Measurements from ENCODE around the gene B4GALT2. TPM values are rescaled to one million over a fixed set of nuclear protein-coding genes. Genes with fewer than 3 reads are reported as not detected.
A peak's percentile ranks its signal among the peaks of the same experiment; 100 is the strongest.

Gene B4GALT2
- total and polyA plus RNA-seq, 2 of the 8 experiments (the other 6 are each of a cell fraction or from before 2014, with no cell fraction given): 56.5 to 121 TPM

DNA sequence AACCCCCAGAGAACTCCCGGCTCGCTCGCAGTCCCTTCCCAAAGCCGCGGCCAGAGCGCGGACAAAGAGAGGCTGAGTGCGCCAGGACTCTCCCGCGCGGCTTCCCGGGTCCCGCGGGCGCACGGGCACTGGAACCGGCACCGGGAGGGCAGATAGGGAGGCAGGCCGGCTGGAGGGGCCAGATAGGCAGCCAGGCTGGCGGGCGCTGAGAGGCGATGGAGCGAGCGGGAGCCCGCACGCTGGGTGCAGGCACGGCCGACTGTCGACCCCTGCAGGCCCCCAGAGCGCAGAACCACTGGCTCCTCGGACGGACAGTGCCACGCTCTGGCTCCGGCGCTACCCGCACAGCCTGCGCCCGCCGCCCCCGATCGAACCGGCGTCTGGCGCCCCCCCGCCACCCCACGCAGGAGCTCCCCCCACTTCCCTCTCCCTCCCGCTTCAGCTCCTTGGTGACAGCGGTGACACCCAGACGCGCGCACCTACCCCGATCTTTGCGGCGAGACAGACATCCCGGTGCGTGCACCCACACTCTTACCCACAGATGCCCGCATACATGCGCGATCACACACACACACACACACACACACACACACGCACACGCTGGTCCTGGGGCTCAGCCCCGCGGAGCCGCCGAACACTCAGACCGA is 51.7 kb downstream of the B4GALT2 start (continued):
- TF ChIP-seq RAD21 (IDR thresholded peaks at IDR 0.05 in 1 of 2, conservative IDR thresholded peaks at IDR 0.05 in 1 of 2; ENCODE audit: low read depth in 2 of 2, low read length in 2 of 2): peak; percentile 22 to 42; a peak in 3 of 4 replicates
- no peak for TF ChIP-seq RXRA (IDR thresholded peaks at IDR 0.05; ENCODE audit: insufficient read depth, low read depth, low read length)
- peak; percentile 49 for TF ChIP-seq TAF7 (optimal IDR thresholded peaks at IDR 0.05; ENCODE audit: borderline replicate concordance, low read depth, low read length)
- TF ChIP-seq PHF8 (conservative IDR thresholded peaks at IDR 0.05; ENCODE audit: low read depth, low read length): no peak; the same call in none of the 2 replicates
- no peak for TF ChIP-seq POU5F1 (IDR thresholded peaks at IDR 0.05; ENCODE audit: low read depth, low read length)
- TF ChIP-seq, protein P1, sequence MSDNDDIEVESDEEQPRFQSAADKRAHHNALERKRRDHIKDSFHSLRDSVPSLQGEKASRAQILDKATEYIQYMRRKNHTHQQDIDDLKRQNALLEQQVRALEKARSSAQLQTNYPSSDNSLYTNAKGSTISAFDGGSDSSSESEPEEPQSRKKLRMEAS (IDR thresholded peaks at IDR 0.05): no peak; the same call in 1 of the 2 replicates
- TF ChIP-seq CEBPB (IDR thresholded peaks at IDR 0.05; ENCODE audit: low read depth, low read length): no peak
- peak in 1 of 2 experiments; percentile 44; a peak in 2 of 3 replicates for TF ChIP-seq POLR2A (IDR thresholded peaks at IDR 0.05; ENCODE audit: control extremely low read depth in 1 of 2, low read depth in 2 of 2, low read length in 2 of 2)
- TF ChIP-seq SIX5 (IDR thresholded peaks at IDR 0.05; ENCODE audit: low read depth, low read length): no peak
- peak in 1 of 2 experiments; percentile 14; a peak in 2 of 4 replicates for TF ChIP-seq SIN3A (conservative IDR thresholded peaks at IDR 0.05 in 1 of 2, IDR thresholded peaks at IDR 0.05 in 1 of 2; ENCODE audit: low read depth in 1 of 2, low read length in 2 of 2)
- TF ChIP-seq CBX5 (IDR thresholded peaks at IDR 0.05; ENCODE audit: low read depth, low read length): no peak

Measured in H1 (cell line).